NCI-H524 (cell line): ENCODE measurements around the gene TBK1.
"Not testable (repeated sequence)": the region's sequence is repeated elsewhere in the genome, so short reads cannot be mapped to it uniquely, and the experiment has no call there.

Source experiments
- DNase-seq, 2 experiments: peaks; one replicate each; lab custom pipeline; 2025; lab: John Stamatoyannopoulos, UW

TBK1 gene

DNA sequence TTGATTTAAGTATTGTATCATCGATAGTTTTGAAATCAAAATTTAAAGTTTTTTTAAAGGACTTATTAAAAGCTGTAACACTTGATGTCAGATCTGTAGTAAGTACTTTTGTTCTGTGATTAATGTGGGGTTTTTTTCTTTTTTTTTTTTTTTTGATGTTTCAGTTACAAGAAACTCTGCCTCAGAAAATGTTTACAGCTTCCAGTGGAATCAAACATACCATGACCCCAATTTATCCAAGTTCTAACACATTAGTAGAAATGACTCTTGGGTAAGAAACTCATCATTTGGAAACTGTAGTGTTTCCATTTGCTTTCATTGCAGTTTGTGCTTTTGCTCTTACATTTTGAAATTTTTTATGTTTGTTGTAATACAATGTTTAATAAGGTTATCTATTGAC lies 45.6 kb downstream of the TBK1 start:
- DNase-seq = no peak

DNA sequence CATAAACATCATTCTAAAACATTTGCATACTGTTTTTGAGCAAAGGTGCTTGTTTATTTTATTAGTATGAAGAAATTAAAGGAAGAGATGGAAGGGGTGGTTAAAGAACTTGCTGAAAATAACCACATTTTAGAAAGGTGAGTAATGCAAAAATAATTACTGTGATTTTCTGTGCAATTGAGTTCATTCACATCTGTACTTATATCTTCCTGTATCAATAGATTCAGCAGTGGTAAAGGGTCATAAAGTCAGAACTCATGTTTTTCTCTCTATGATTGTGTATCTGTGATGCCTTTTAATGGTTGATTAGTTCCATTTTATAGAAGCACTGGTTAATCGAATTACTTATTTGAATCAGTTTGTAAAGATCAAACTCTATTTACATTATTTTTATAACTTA lies 46.0 kb downstream of the TBK1 start:
- no peak for DNase-seq

DNA sequence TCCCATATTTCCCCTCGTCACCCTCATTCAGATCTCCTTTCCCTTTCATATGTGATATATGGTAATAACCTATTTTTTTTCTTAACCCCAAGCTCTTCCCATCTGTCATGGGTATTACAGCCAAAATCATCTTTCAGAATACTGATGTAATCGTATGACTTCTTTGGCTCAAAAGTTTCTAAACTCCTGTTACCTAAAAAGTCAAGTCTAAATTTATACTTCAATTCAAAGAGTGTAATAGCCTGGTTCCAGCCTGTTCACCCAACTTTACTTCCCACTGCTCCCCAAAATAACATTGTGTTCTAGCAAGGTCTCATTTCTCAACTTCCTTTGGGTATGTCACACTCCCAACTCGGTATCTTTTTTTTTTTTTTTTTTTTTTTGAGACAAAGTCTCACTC lies 48.5 kb downstream of the TBK1 start:
- DNase-seq = peak in 1 of 2 experiments; percentile 54

DNA sequence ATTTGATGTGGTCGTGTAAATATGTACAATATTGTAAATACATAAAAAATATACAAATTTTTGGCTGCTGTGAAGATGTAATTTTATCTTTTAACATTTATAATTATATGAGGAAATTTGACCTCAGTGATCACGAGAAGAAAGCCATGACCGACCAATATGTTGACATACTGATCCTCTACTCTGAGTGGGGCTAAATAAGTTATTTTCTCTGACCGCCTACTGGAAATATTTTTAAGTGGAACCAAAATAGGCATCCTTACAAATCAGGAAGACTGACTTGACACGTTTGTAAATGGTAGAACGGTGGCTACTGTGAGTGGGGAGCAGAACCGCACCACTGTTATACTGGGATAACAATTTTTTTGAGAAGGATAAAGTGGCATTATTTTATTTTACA lies 49.6 kb downstream of the TBK1 start:
- DNase-seq = no peak

DNA sequence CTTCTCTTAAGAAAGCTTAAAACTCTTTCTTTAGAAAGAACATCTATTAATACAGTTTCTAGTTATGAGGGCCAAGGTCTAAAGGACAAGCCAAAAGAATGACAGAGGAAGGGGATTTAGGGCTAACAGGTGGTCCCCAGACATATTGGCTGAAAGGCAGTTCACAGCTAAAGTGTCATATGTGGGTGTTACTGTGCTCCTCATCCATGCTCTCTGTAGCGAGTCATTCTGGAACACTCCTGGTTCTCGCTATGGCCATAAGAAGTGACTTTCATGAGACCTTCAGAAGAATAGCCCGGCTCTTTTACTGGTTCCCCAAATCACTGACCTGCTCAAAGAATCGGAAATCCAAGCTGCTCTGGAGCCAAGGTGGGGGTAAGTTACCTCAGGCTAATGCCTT lies 55.0 kb downstream of the TBK1 start:
- no peak for DNase-seq

DNA sequence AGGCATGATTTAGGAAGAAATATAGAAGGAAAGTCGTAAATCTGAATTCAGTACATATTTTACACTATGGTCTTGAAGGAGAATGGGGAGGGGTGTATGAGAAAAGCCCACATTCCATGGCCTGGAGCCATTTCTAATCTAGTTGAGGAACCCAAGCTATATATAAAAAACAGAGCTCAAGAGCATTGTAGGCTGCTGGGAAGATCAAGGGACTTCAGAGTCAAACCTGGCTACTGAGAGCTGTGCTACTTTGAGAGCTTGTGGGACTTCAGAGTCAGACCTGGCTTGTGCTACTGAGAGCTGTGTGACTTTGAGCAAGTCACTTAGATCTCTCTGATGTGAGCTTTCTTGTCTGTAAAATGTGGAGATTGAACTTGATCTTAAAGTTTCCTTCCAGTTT lies 58.7 kb downstream of the TBK1 start:
- DNase-seq = no peak

DNA sequence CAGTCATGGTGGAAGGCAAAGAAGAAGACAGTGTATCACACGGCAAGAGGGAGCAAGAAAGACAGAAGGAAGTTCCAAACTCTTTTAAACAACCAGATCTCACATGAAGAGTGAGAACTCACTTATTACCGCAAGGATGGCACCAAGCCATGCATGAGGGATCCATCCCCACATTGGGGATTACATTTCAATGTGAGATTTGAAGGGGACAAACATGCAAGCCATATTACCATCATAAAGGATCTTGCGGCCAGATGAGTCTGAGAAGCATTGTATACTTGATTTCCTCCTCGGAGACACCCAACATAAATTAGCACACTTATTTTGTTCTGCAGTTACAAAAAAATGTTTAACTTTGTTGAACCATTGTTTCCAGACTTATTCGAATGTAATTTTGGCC lies 66.5 kb downstream of the TBK1 start:
- no peak for DNase-seq

DNA sequence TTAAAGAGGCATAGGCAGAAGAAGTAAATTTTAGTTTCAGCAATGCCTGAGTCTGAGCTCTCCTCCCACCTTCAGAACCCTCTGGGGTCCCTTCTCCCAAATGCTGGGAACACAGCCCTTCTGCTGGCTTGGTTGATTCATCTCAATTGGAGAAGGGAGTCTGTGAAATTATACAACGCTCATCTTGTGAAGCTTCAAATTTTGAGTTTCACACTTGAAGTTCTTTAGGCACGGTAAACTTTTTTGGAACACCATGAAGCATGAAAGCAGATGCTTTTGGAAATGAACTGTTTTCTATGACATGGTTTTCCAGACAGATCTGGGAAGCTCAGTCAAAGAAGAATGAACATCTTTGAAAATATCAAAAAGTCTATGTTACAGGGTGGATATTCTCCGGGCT lies 69.9 kb downstream of the TBK1 start:
- DNase-seq = no peak

DNA sequence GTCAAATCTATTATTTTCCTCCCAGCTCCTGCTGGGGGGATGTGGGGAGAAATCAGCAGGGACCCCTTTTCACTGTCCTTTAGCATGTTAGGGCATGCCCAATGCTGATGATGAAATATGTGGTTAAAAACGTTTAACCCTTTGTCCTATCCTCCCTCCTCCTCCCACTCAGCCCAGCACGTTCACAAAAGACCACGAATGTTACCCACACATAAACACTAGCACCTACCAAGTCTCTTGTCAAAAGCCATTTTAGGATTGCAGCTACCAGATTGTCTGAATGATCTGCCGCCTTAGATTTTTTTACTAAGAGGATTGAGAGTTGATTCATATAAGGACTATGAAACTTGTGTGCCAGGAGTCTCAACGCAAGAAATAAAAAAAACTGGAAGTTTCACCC lies 70.4 kb downstream of the TBK1 start:
- DNase-seq = no peak

DNA sequence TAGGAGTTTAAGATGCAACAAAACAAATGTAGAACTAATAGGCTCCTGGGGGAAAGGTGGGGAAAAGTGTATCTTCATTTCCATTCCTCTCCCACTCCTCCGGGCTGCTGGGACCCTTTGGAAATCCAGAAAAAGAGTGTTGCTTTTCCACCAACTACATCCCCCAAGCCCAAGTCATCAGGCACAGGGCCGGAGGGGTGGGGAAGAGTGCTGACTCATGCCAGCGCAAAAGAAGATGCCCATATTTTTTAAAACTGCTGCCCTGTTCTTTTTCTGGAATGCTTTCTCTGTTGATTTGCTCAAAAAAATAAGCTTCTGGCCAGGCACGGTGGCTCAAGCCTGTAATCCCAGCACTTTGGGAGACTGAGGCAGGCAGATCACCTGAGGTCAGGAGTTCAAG lies 70.9 kb downstream of the TBK1 start:
- no peak for DNase-seq

DNA sequence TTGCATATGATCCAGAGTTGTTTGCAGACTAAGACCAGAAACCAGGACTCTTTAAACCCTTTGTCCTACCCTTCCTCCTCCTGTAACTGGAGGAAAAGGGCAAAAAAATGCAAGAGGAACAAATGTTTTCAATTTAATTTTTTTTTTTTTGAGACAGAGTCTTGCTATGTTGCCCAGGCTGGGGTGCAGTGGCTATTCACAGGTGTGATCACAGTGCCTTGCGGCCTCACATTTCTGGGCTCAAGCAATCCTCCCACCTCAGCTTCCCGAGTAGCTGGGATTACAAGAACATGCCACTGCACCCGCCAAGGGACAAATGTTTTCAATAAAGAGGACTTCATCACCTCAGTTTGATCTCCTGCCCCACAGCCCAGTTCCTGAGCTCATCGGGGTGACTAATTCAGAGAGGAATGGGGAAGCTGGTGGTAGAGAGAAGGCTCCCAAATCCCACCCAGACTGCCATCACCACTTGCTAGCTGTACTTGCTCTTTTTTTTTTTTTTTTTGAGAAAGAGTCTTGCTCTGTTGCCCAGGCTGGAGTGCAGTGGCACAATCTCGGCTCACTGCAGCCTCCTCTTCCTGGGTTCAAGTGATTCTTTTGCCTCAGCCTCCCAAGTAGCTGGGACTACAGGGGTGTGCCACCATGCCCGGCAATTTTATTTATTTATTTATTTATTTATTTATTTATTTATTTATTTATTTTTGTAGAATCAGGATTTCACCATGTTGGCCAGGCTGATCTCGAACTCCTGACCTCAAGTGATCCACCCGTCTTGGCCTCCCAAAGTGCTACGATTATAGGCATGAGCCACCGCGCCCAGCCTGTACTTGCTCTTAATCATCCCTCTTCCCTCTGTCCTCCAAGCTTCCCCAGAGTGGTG lies 71.9 kb downstream of the TBK1 start:
- not testable (repeated sequence) for DNase-seq

DNA sequence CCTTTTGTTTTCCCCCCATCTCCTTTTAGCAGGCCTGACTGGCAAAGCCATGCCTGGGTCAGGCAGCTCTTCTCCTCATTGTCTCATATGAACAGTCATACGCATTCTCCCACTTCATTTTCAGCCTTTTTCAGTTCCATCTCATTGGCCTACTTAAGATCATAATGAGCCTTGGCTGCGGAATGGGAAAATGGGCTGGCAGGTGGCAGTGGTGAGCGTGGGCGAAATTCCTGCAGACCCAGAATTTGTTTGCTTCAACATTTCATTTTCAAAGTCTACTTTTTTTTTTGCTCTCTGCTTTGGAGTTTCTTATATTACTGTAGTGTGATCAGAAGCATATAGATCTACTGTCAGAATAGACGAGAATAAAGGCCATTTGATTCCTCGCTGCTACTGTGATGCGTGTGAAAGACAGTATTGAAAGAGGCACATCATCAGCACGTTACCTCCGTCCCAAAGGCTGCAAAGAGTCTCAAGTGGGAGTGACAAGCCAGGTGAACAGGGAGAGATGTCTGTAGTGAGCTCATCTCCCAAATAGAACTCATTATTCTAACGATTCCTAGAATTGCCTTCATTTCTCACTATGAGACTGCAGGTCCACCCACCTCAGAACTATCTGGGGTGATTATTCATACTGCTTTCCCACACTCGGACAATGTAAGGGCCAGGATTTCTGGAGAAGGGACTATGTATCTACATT lies 73.7 kb downstream of the TBK1 start:
- no peak for DNase-seq

DNA sequence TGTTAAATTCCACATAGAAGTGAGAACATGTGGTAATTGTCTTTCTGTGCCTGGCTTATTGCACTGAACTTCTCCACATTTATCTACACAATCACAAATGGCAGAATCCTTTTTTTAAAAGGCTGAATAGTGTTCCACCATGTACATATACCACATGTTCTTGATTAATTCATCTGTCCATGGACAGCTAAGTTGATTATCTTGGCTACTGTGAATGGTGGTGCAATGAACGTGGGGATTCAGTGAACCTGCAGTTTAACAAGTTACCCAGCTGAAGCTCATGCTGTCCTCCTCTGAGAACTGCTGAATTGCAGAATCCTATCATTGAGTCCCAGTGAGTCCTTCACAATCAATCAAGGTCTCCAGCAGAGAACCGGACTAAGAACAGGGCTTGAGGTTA lies 74.9 kb downstream of the TBK1 start:
- DNase-seq = no peak

DNA sequence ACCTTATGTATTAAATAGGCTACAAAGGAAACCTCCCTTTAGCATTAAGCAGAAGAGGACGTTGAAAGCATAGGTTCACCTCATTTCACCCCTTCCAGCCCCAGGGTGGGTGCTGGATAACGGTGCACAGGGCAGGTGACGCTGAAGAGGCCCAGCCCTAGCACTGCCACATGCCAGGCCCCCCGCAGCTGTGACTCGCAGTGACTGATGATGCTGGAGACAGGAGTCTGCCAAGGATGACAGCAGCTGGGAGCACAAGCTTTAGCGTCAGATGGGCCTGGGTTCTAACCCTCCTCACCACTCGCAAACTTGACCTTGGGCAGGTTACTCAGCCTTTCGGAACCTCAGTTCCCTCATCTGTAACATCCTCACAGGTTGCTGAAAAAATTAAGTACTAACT lies 76.7 kb downstream of the TBK1 start:
- peak in 1 of 2 experiments; percentile 30 for DNase-seq

DNA sequence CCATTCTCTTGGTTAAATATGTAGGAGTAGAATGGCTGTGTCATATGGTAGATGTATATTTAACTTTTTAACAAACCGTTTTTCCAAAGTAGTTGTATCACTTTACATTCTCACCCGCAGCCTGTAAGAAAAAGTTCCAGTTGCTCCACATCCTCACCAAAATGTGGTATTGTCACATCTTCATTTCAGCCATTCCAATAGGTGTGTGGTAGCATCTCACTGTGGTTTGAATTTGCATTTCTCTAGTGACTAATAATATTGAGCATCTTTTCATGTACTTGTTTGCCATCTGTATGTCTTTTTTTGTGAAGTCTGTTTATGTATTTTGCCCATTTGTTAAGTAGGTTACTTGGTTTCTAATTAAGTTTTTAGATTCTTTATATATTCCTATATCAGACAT lies 78.6 kb downstream of the TBK1 start:
- no peak for DNase-seq

DNA sequence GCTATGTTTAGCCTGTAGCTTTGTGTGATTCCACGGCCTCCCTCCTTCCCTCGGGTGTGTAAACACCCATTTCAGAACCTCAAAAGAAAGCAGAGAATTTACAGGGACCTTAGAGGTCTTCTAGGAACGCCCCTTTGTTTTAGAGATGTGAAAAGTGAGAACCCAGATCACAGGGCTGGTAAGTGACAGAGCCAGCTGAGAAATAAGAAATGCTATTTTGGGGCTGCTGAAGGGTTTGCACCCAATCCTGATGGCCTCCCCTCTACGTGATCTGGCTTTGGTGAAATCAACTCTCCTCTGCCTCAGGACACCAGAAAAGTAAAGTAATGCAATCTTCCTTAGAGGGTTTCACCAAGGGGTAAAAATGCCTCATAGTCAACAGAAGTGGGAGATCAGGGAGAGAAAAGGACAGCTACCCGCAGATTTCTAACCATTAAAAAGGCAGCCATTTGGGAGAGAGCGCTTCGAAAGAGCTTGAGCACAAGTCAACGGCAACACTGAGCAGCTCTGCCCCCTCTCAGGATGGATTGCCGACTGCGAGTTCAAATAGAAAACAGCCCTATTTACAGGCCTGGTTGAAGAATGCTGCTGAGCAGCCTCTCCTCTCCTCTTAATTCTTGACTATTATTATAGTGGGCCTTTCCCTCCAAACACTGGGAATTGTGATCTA lies 79.9 kb downstream of the TBK1 start:
- no peak for DNase-seq

DNA sequence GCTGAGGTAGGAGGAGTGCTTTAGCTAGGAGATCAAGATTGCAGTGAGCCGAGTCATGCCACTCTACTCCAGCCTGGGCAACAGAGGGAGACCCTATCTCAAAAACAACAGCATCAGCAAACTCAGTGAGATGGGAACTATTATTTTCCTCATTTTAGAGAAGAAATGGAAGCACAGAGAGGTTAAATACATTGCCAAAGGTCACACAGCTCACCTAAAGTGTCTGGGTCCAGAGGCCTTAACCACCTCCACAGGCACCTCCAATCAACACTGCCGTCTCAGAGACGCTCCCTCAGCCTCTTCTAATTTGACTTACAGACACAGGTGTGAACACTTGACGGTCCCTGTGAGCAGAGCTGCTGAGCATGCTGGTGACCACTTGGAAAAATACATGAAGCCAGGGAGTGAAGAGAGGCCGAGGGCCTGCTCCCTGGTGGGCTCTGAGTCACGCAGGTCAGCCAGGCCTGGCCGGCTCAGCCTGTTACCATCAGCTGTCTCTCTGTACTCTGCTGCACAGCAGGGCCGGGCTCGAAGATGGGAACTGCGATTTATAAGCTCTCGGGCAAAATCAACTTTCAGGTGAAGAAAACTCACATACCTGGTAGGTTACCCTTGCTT lies 80.9 kb downstream of the TBK1 start:
- no peak for DNase-seq

DNA sequence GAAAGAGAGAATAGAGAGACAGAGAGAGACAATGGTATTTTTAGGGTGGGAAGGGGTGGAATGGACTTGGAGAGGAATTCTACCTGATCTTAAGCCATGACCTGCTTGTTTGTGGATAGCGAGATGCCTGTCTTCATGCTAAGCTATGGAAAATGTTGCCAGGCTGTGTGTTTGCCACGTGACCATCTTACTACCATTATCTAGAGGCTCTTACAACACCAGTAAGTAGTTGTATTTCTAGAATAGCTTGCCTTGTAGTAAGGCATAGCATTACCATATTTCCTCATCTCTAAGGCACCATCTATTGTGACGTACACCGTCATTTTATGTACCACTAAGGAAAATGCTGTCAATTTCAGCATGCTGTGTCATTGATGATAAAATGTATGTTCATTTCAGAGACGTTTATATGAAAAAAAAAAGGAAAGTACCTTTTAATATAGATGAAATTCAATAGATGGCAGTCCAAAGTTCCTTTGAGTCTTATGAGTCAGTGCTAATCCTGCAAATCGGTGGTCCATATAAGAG lies 82.8 kb downstream of the TBK1 start:
- DNase-seq = no peak

DNA sequence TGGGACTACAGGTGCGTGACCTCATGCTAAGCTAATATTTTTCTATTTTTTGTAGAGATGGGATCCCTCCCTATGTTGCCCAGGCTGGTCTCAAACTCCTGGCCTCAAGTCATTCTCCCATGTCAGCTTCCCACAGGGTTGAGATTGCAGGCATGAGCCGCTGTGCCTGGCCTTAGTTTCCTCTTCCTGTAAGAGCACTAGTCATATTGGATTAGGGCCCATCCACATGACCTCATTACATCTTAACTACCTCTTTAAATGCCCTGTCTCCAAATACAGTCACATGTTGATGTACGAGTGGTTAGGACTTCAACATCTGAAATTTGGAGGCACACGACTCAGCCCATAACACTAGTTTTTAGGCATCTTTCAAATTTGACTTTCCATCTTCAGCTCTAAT lies 86.2 kb downstream of the TBK1 start:
- no peak for DNase-seq

DNA sequence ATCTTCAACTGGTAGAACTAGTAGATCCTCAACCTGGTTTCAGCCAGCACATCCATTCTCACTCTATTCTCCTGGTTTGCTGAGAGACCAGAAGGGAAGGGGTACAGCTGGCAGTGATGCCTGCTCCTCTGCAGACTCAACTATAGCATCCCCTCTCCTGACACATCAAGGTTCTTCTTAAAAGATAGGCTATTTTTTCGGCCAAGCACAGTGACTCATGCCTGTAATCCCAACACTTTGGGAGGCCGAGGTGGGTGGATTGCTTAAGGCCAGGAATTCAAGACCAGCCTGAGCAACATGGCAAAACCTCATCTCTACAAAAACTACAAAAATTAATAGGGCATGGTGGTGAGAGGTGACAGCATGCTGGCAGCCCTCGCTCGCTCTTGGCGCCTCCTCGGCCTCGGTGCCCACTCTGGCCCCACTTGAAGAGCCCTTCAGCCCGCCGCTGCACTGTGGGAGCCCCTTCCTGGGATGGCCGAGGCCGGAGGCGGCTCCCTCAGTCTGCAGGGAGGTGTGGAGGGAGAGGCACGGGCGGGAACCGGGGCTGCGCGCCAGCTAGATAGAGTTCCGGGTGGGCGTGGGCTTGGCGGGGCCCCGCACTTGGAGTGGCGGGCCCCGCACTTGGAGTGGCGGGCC lies 90.6 kb downstream of the TBK1 start:
- DNase-seq = not testable (repeated sequence)

DNA sequence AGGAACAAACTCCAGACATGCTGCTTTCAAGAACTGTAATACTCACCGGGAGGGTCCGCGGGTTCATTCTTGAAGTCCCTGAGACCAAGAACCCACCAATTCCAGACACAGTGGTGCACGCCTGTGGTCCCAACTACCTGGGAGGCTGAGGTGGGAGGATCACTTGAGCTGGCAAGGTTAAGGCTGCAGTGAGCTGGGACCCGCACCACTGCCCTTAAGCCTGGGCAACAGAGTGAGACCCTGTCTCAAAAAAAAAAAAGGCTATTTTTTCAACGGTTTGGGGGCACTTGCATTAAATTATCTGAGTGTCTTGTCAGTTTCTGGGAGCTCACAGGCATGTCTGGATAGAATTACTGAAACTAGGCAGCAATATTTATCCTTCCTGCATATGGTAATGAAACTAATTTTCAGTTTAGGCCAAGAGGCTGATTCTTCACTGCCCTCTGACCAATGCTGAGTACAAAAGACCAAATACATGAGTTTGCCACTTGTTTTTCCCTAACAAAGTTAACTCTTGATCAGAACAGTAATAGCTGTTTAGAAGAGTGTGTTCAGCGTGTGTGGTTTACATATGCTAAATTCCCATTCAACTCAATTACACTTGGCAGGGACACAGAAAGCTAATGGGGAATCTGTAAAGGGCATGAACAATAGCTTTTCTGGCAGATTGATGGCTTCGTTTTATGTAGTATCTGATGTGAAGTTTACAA lies 92.6 kb downstream of the TBK1 start:
- no peak for DNase-seq
